GM11168 (cell line): ENCODE measurements around the gene ZBTB1.

Source experiments
- in situ Hi-C: fragments of 300-500 bp; cut with MboI; formaldehyde crosslinking; loops from one replicate; pipeline ENCODE4 v1.12.0; 2022; ENCODE audit warnings: low sequenced_read_pairs; ENCODE audit not compliant: unreplicated experiment

The ZBTB1 gene, protein sequence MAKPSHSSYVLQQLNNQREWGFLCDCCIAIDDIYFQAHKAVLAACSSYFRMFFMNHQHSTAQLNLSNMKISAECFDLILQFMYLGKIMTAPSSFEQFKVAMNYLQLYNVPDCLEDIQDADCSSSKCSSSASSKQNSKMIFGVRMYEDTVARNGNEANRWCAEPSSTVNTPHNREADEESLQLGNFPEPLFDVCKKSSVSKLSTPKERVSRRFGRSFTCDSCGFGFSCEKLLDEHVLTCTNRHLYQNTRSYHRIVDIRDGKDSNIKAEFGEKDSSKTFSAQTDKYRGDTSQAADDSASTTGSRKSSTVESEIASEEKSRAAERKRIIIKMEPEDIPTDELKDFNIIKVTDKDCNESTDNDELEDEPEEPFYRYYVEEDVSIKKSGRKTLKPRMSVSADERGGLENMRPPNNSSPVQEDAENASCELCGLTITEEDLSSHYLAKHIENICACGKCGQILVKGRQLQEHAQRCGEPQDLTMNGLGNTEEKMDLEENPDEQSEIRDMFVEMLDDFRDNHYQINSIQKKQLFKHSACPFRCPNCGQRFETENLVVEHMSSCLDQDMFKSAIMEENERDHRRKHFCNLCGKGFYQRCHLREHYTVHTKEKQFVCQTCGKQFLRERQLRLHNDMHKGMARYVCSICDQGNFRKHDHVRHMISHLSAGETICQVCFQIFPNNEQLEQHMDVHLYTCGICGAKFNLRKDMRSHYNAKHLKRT

DNA sequence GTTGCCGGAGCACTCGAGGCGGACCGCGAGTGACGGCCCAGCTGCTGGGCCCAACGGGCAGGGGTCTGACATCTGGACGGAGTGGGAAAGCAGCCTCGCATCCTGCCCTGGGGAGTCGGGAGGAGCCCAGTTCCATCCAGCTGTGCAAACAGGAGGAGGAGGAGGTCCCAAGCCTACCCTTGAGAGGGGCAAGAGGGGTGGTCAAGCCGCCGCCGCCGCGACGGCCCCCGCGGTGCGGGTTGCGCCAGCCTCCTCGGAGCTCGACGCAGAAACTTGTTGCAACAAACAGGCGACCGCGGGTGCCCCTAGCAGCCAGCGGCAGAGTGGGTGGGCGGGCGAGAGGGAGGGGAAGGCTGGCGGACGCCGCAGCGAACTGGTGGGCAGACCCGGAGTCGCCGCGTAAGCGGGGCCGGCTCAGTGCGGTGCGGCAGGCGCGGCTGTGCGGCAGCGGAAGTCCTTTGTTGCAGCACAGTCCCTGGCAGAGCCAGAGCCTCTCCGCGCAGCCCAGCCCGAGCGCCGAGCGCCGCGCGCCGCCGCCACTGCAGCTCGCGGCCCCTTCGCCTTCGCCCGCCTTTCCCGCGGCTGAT lies at the start of gene ZBTB1:
Gene ZBTB1 (plus strand): TSS at position 461 of the 587 bp plus-strand sequence. CDS start 16,735 bp downstream, outside the sequence.
- in situ Hi-C loops, result no loop called here

DNA sequence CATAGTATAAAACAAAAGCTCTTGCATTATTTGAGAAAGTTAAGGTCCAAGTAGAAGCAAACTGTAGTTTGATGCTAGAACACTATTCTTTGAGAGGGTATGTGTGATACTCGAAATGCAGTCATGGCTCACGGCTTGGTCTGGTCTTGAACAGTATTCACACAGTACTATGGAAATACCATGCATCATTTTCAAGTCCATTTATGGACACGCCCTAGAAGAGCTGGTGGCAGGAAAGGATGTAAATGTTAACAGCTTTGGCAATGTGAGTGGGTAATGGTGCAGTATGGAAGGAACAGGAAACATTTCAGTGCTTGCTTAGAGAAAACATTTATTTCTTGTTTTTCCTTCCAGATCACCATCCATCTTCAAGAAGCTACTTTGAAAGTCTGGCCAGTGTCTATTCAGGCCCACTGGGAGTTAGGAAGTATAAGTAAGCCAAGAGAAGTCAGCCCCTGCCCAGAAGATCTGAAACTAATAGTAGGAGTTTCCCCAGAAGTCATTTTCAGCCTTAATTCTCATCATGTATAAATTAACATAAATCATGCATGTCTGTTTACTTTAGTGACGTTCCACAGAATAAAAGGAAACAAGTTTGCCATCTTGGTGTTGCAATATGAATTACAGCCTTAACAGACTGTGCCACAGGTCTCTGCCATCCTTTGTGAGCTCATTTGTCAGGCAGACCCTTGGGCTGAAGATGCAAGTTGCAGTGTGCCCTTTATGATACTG lies 45.0 kb upstream of the ZBTB1 start:
- in situ Hi-C loops, result no loop called here

DNA sequence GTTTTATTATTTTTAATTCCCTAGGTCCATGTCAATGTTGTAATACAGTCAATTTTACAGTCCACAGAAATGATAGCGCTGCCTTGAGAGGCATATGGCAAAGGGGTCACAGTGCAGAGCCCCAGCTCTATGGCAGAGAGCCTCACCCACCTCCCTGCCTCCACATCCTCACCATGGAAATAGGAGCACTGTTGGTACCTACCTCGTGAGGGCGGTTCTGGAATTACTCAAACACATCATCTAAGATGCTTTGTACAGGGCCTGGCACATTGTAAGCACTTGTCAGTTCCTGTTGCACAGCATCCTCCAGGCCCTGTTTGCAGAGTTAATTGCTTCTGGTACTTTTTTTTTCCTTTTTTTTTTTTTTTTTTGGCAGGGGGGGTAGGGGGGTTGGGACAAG lies 43.3 kb upstream of the ZBTB1 start:
- in situ Hi-C loops, result no loop called here

DNA sequence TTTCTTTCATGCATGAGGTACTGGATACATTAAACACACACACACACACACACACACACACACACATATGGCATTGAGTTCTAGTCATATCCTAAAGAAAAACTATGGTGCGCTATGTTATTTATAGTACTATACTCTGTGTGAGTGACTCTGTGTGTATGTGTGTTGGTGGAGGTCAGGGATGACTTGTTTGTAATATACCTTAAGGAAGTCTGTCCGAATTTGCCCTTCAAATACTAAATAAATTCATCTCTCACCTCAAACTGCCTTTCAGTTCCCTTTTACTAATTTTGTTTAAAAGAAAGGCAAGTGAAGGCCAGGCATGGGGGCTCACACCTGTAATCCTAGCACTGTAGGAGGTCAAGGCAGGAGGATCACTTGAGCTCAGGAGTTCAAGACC lies 41.4 kb upstream of the ZBTB1 start:
- in situ Hi-C loops, result no loop called here

DNA sequence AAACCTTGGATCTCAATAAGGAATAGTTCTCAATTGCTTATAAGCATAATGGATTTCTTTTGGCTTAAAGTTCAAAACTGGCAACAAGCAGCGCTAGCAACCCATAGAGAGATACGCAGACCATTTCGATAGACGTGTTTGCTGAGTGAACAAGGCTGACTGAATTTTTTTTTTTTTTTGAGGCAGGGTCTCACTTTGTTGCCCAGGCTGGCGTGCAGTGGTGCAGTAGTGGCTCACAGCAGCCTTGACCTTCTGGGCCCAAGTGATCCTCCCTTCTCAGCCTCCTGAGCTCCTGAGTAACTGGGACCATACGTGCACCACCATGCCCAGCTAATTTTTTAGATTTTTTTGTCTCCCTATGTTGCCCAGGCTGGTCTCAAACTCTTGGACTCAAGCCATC lies 40.7 kb upstream of the ZBTB1 start:
- in situ Hi-C loops, result no loop called here

DNA sequence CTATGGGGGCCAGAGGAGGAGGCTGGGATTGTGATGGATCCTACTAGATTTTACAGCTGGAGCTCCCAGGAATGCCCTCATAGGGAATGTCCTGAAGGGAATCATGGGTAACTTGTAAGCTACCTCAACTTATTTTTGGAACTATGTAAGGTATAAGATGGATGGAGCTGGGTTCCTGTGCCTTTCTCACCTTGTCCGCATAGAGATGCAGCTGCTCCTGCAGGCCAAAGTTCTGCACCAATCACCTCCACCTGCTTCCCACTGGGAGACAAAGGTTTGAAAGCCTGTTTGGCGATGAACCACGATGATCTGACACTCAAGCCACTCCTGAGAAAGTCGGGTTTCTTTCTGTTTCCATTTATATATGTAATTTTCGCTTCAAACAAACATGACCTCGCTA lies 39.9 kb upstream of the ZBTB1 start:
- in situ Hi-C loops, result no loop called here

DNA sequence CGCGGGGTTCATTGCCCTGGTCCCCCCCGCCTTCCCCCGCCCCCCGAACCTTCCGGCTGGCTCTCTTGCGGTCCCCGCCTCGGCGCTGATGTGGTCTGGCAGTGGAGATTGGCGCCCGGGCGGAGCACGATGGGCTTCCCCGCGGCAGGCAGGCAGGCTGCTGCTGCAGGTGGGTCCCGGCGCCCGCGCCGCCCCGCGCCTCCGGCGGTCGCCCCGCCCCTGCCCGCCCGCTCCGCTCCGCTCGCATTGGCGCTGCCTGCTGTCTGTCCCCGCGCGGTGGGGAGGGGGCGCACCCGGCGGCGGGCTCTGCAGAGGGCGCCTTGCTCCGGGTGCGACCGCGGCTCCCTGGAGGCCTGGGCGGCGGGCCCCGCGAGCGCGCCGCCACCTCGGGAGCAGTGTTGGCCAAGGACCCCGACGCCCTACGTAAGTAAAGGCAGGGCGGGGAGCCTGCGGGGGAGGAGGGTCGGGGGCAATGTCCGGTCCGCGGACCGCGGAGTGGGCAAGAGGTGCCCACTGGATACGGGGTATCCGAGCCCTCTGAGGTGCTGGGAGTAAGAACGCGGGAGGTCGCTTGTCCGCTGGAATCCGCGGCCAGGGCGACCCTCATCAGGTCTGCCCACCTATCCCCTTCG lies 39.3 kb upstream of the ZBTB1 start, which contains the start of gene AKAP5:
Gene AKAP5 (plus strand): TSS at position 309 of the 632 bp plus-strand sequence. CDS start 2,896 bp downstream, outside the sequence.
- in situ Hi-C loops, result no loop called here

DNA sequence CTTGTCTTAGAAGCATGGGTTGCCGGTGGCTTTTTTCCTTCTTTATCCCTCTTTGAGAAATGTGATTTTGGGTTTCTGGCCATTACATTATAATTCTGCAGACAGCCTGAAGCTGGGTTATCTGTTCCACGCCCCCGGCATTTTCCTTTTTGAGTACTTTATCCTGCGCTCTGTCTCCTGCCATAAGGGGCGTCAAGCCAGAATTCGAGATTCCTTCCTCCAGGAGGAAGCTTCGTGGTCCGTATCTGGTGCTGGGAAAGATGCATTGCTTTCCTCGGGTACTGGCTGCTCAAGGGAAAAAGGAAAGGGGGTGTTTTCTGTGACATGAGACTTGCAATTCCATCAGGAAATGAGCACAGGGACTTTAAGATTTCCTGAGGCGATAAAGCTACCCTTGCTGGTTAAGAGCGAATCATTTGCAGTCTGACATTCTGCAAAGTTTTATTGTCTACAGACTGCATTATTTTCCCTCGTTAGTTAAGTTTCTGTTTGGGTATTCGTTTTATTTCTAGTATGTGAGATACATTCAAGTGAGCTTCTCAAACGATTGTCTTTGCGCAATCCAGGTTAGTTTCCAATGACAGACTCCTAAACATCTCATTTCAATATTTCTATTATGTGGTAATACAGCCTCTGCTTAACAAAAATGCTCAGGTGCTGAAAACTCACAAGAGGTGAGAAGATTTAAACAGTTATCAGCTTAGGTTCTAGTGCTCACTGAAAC lies 38.6 kb upstream of the ZBTB1 start:
- in situ Hi-C loops, result no loop called here

DNA sequence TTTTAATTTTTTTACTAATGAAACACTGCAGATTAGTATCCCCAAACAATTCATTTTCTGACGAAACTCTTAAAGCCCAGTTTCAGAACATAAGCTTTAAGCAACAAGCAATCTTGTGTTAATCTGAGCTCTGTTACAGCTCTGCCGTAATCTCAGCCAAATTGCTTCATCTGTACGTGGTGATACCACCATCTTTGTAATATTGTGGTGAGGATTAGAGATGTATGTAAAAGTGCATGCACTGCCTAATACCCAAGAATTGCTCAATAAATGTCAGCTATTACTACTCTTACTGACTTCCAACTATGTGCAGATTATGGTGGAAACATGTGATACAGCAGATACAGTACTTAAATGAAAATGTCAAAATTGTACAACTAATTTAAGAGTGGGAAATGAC lies 37.5 kb upstream of the ZBTB1 start:
- in situ Hi-C loops, result no loop called here

DNA sequence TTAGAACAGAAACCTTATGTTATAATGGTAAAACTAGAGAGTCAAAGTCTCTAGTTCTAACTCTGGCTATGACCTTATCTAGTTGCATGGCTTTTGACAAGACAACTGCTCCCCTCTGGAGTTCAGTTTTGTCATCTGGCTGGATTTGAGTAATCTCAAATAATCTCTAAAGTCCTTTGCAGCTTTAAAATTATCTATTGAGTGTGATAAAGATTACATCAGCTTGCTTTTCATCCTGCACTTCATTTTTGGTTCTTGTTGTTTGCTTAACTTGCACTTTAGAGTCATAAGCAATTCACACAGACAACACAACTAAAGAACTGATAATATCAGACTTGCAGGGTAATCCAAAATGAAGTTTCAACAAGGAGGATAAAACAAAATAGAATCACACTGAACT lies 37.0 kb upstream of the ZBTB1 start:
- in situ Hi-C loops, result no loop called here

DNA sequence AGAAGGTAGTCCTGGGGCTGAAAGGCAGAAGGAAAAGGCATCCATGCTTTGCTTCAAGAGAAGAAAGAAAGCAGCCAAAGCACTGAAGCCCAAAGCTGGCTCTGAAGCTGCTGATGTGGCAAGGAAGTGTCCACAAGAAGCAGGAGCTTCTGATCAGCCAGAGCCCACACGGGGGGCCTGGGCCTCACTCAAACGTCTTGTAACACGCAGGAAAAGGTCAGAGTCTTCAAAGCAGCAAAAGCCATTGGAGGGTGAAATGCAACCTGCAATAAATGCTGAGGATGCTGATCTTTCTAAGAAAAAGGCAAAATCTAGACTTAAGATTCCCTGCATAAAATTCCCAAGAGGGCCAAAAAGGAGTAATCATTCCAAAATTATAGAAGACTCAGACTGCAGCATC lies 36.1 kb upstream of the ZBTB1 start:
- in situ Hi-C loops, result no loop called here

DNA sequence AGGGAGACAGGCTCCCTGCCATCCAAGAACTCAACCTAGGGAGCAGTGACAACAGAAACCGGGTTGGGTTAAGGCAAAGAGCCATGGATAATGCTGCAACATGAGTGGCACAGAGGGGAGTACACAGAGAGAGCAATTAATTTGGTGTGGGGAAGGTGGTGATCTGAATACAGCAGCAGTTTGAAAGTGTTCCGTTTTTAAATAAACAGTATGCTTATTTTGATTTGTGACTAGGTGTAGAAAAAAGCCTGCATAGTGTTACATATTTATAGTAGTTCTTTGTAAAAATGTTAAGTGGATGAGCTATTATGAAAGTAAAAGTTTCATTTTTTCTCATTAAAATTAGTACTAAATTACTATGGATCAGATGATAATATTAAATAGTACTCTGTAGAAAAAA lies 30.5 kb upstream of the ZBTB1 start:
- in situ Hi-C loops, result loop anchor here (10.0 kb wide), 1 partner anchor 129 kb away; no protein-coding TSS in a partner anchor

DNA sequence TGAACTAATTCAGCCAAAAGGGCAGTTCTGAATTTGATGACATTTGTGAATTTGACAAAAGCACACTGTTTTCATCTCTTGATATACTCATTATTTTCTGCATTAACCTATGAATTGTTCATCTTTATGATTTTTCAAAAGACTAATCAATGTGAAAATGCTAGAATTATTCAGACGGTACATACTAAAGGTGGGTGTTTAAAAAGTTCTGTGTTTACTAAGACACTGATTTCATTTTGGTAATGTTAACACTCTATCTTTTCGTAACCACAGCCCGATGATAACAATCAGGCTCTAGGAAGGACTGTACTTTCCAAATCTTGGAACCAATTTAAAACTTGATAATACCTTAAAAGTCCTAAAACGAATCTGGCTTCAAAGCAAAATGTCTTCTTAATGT lies 29.9 kb upstream of the ZBTB1 start:
- in situ Hi-C loops, result loop anchor here (10.0 kb wide), 1 partner anchor 130 kb away; no protein-coding TSS in a partner anchor

DNA sequence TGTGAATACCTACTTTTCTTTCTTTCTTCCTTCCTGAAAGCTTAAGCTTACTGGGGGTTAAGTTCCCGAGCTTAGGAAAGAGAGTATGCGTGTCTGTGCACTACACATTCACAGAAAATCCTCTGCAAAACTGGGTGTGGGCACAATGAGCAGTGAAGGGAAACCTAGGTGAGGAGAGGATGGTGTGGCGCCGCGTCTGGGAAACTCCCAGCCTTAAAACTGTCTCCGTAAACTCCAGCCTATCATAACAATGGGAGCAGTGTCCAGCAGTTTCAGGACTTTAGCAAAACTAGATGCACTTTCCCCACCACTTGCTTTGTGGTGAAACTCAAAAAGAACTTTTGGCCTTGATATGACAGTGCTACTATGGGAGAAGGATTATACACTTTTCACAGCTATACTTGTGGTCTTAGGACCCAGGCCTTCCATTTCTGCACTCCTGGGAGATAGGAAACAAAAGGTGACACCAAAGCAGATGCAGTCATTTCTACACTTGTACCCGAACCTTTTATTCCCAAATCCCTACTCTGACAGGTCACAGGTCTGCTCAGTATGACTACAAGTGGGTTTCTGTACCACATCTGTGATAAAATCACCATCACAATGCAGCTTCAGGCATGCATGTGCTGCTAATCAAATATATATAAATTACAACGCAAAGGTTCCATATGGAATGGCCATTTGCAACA lies 28.8 kb upstream of the ZBTB1 start:
- in situ Hi-C loops, result loop anchor here (10.0 kb wide), 1 partner anchor 131 kb away; no protein-coding TSS in a partner anchor

DNA sequence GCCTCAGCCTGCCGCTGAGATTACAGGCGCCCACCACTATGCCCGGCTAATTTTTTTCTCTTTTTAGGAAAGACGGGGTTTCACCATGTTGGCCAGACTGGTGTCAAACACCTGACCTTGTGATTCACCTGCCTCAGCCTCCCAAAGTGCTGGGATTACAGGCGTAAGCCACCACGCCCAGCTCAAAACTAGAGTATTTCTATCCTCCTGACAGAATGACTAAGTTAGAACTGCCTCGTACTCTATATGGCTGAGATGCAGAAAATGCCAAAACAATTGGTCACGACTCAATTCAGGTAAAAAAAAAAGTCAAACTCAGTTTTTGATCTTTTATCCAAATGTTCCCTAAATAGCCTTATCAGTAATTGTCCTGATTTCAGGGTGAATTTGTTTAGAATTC lies 28.1 kb upstream of the ZBTB1 start:
- in situ Hi-C loops, result loop anchor here (10.0 kb wide), 1 partner anchor 132 kb away; no protein-coding TSS in a partner anchor

DNA sequence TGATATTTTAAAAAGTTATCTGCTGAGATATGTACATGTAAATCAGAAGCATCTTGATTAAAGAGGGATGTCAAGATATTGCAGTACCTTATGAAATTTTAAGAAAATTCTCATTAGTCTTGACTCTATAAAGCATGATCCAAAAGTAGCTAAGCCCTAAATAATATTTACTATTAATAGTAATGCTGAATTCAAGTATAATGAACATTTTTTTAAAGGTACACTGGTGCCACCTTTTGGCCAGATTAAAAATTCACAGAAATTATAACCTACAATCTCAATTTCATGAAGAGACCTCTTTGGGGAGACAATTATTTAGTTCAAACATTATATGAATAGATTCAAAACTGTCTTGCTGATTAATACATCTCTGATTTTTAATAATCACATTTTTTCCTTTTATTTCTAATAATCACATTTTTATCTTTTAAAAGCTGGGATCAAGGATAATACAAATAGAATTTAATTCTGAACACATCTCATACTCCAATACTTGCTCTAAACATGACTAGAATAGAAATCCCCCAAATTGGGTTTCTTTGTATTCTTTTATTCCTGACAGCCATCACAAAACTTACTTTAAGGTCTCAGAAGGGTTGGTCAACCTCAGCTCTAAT lies 25.8 kb upstream of the ZBTB1 start:
- in situ Hi-C loops, result loop anchor here (10.0 kb wide), 1 partner anchor 134 kb away; no protein-coding TSS in a partner anchor

DNA sequence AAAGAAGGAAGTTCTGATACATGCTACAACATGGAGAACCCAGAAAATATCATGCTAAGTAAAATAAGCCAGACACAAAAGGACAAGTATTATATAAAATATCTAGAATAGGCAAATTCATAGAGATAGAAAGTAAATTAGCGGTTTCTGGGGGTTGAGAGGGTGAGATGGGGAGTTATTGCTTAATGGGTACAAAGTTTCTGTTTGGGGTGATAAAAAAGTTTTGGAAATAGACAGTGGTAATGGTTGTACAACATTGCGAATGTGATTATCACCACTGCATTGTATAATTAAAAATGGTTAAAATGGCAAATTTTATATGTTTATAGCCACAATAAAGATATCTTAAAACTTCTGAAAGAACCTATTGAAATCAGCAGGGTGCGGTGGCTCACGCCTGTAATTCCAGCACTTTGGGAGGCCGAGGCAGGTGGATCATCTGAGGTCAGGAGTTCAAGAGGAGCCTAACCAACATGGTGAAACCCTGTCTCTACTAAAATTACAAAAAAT lies 15.9 kb upstream of the ZBTB1 start:
- in situ Hi-C loops, result no loop called here

DNA sequence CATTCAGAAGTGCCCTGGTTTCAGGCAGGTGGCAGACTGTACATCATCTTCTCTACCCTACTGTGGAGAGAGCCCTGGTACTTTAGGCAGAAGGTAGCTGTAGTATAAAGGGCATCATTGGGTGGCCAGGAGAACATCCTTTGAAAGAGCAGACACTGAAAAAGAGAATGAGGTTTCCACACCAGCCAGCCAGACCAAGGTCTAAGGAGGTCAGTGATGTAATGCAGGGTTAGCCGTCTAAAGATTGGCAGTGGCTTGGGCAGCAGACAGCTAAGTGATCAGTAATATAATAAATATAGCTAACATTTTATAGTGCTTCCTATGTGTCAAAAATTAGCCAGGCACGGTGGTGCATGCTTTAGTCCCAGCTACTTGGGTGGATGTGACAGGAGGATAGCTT lies 12.9 kb upstream of the ZBTB1 start:
- in situ Hi-C loops, result no loop called here
